NCI-H1436 treated with DMSO at 0.1 percent for 48 hours (cell line): Measurements from ENCODE around the gene RHBDD1.

Experiments used
- DNase-seq: peaks from one replicate; lab custom pipeline; 2025; lab: John Stamatoyannopoulos, UW

RHBDD1 gene

GRCh38 chr2:226835796-226836547, at the start of gene RHBDD1:
Gene RHBDD1, plus strand, starts transcription at chr2:226836054. Its CDS starts 28,640 bp downstream, at chr2:226864694.
- peak; percentile 47 for DNase-seq

GRCh38 chr2:226788064-226788463, 47.8 kb upstream of the RHBDD1 start:
- DNase-seq, result no peak

- DNase-seq, result no peak
Observed at GRCh38 chr2:226788881-226789490, 46.9 kb upstream of the RHBDD1 start.

GRCh38 chr2:226790011-226790410, 45.8 kb upstream of the RHBDD1 start:
- DNase-seq, result no peak

- DNase-seq, result no peak
Observed at GRCh38 chr2:226790431-226790830, 45.4 kb upstream of the RHBDD1 start.

- no peak for DNase-seq
Observed at GRCh38 chr2:226791056-226791486, 44.8 kb upstream of the RHBDD1 start.

- DNase-seq, result peak; percentile 19
Observed at GRCh38 chr2:226791487-226792081, 44.3 kb upstream of the RHBDD1 start.

- DNase-seq, result no peak
Observed at GRCh38 chr2:226792155-226792881, 43.5 kb upstream of the RHBDD1 start.

- no peak for DNase-seq
Observed at GRCh38 chr2:226793646-226794045, 42.2 kb upstream of the RHBDD1 start.

- DNase-seq, result no peak
Observed at GRCh38 chr2:226794196-226794661, 41.6 kb upstream of the RHBDD1 start.

- no peak for DNase-seq
Observed at GRCh38 chr2:226794751-226795171, 41.1 kb upstream of the RHBDD1 start.

- no peak for DNase-seq
Observed at GRCh38 chr2:226795281-226796011, 40.4 kb upstream of the RHBDD1 start.

- no peak for DNase-seq
Observed at GRCh38 chr2:226796012-226796839, 39.6 kb upstream of the RHBDD1 start.

- no peak for DNase-seq
Observed at GRCh38 chr2:226796840-226797288, 39.0 kb upstream of the RHBDD1 start.

GRCh38 chr2:226797289-226797988, 38.4 kb upstream of the RHBDD1 start:
- DNase-seq, result no peak

- no peak for DNase-seq
Observed at GRCh38 chr2:226797989-226798421, 37.8 kb upstream of the RHBDD1 start.

GRCh38 chr2:226798422-226799210, 37.2 kb upstream of the RHBDD1 start:
- no peak for DNase-seq

GRCh38 chr2:226799211-226799975, 36.5 kb upstream of the RHBDD1 start, which contains the start of gene IRS1:
Gene IRS1, minus strand, starts transcription at chr2:226799820. Its CDS starts 1,082 bp downstream, at chr2:226798738.
- DNase-seq, result peak; percentile 17
